H9 (cell line): ENCODE measurements around the gene CYP2F1. TPM values are rescaled to one million over a fixed set of nuclear protein-coding genes. Genes with fewer than 3 reads are reported as not detected.

Experiments used
- DNase-seq: peaks from one replicate; pipeline ENCODE4 v3.0.0-alpha.2; 2017
- H2AFZ ChIP-seq: one replicate; pipeline ENCODE4 v1.6.1; 2013; ENCODE audit warnings: mild to moderate bottlenecking, low read length, control low read depth, moderate library complexity
- H2AK5ac ChIP-seq: 2 replicates; pipeline ENCODE4 v1.6.1; 2013; ENCODE audit warnings: low read length, control low read depth, mixed read lengths; ENCODE audit not compliant: insufficient read length
- H2BK120ac ChIP-seq: one replicate; pipeline ENCODE4 v1.6.1; 2013; ENCODE audit warnings: low read depth, mild to moderate bottlenecking, low read length, control low read depth, inconsistent platforms; ENCODE audit not compliant: poor library complexity, severe bottlenecking
- H2BK12ac ChIP-seq: 2 replicates; pipeline ENCODE4 v1.6.1; 2013; ENCODE audit warnings: low read length, control low read depth, mixed read lengths, low read depth; ENCODE audit not compliant: insufficient read length
- H2BK15ac ChIP-seq: 2 replicates; pipeline ENCODE4 v1.6.1; 2013; ENCODE audit warnings: low read depth, low read length, control low read depth
- H2BK20ac ChIP-seq: one replicate; pipeline ENCODE4 v1.6.1; 2013; ENCODE audit warnings: low read depth, mild to moderate bottlenecking, low read length, control low read depth, inconsistent platforms; ENCODE audit not compliant: poor library complexity, severe bottlenecking
- H2BK5ac ChIP-seq: 2 replicates; pipeline ENCODE4 v1.6.1; 2013; ENCODE audit warnings: low read length, control low read depth, mixed read lengths; ENCODE audit not compliant: insufficient read length
- H3K14ac ChIP-seq: 2 replicates; pipeline ENCODE4 v1.6.1; 2013; ENCODE audit warnings: low read length, control low read depth; ENCODE audit not compliant: insufficient read depth
- H3K18ac ChIP-seq: 2 replicates; pipeline ENCODE4 v1.6.1; 2013; ENCODE audit warnings: low read depth, mild to moderate bottlenecking, mixed read lengths, low read length, control low read depth; ENCODE audit not compliant: insufficient read length
- H3K23ac ChIP-seq: 2 replicates; pipeline ENCODE4 v1.6.1; 2013; ENCODE audit warnings: low read length, control low read depth, mixed read lengths, low read depth; ENCODE audit not compliant: insufficient read length
- H3K23me2 ChIP-seq: 2 replicates; pipeline ENCODE4 v1.6.1; 2013; ENCODE audit warnings: low read depth, mild to moderate bottlenecking, mixed read lengths, low read length, control low read depth; ENCODE audit not compliant: insufficient read length, poor library complexity, severe bottlenecking
- H3K27ac ChIP-seq: 2 replicates; pipeline ENCODE4 v1.5.1; 2013; ENCODE audit warnings: low read length, control low read depth, mixed read lengths, low read depth; ENCODE audit not compliant: insufficient read length
- H3K27me3 ChIP-seq: 2 replicates; pipeline ENCODE4 v1.6.1; 2013; ENCODE audit warnings: low read length, control low read depth, inconsistent platforms; ENCODE audit not compliant: insufficient read depth
- H3K4ac ChIP-seq: 2 replicates; pipeline ENCODE4 v1.6.1; 2013; ENCODE audit warnings: low read depth, mild to moderate bottlenecking, control low read depth, inconsistent platforms, low read length, moderate library complexity
- H3K4me1 ChIP-seq: 2 replicates; pipeline ENCODE4 v1.6.1; 2013; ENCODE audit warnings: low read length, control low read depth, inconsistent platforms; ENCODE audit not compliant: insufficient read depth
- H3K4me2 ChIP-seq: 2 replicates; pipeline ENCODE4 v1.6.1; 2013; ENCODE audit warnings: low read length, control low read depth, mixed read lengths; ENCODE audit not compliant: insufficient read length, insufficient read depth
- H3K56ac ChIP-seq: 2 replicates; pipeline ENCODE4 v1.6.1; 2013; ENCODE audit warnings: low read depth, mild to moderate bottlenecking, mixed read lengths, low read length, control low read depth; ENCODE audit not compliant: insufficient read length
- H3K79me1 ChIP-seq: 2 replicates; pipeline ENCODE4 v1.6.1; 2013; ENCODE audit warnings: low read depth, mild to moderate bottlenecking, moderate library complexity, low read length, control low read depth, inconsistent platforms; ENCODE audit not compliant: insufficient read depth, poor library complexity, severe bottlenecking
- H3K79me2 ChIP-seq: 2 replicates; pipeline ENCODE4 v1.6.1; 2013; ENCODE audit warnings: low read length, control low read depth, inconsistent platforms; ENCODE audit not compliant: insufficient read depth
- H3K9ac ChIP-seq: 2 replicates; pipeline ENCODE4 v1.6.1; 2013; ENCODE audit warnings: low read length, control low read depth, mixed read lengths; ENCODE audit not compliant: insufficient read length; ENCODE audit errors: extremely low read depth
- H3K9me3 ChIP-seq: one replicate; pipeline ENCODE4 v1.6.1; 2013; ENCODE audit warnings: low read depth, low read length, inconsistent platforms; ENCODE audit not compliant: control insufficient read depth
- H3T11ph ChIP-seq: one replicate; pipeline ENCODE4 v1.6.1; 2013; ENCODE audit warnings: mild to moderate bottlenecking, low read length, control low read depth, inconsistent platforms
- H4K20me1 ChIP-seq: one replicate; pipeline ENCODE4 v1.6.1; 2013; ENCODE audit not compliant: control insufficient read depth, insufficient read length, insufficient read depth
- H4K5ac ChIP-seq: 2 replicates; pipeline ENCODE4 v1.6.1; 2013; ENCODE audit warnings: low read depth, mild to moderate bottlenecking, mixed read lengths, low read length, control low read depth; ENCODE audit not compliant: insufficient read length
- H4K8ac ChIP-seq: replicated peaks from 2 replicates; pipeline ENCODE4 v1.6.1; 2013; ENCODE audit warnings: low read length, control low read depth, mixed read lengths, low read depth; ENCODE audit not compliant: insufficient read length
- H4K91ac ChIP-seq: 2 replicates; pipeline ENCODE4 v1.6.1; 2013; ENCODE audit warnings: low read depth, mild to moderate bottlenecking, moderate library complexity, mixed read lengths, low read length, control low read depth; ENCODE audit not compliant: insufficient read length
- H3K27ac Mint-ChIP-seq, 3 experiments: 2 replicates in 2 of 3; 3 replicates in 1 of 3; pipeline ENCODE4 v1.8.0; 2020 to 2021; ENCODE audit warnings: mixed read lengths in 3 of 3, mild to moderate bottlenecking in 1 of 3, moderate library complexity in 1 of 3
- H3K27me3 Mint-ChIP-seq: 2 replicates; pipeline ENCODE4 v1.8.0; 2021; ENCODE audit warnings: low read depth, mild to moderate bottlenecking, moderate library complexity, mixed read lengths
- H3K36me3 Mint-ChIP-seq, 3 experiments: 2 replicates in 2 of 3; 3 replicates in 1 of 3; pipeline ENCODE4 v1.8.0; 2020 to 2021; ENCODE audit warnings: low read depth in 3 of 3, mixed read lengths in 3 of 3; ENCODE audit not compliant: insufficient read depth in 1 of 3
- H3K4me1 Mint-ChIP-seq, 2 experiments: 2 replicates each; pipeline ENCODE4 v1.8.0; 2020; ENCODE audit warnings: mixed read lengths in 2 of 2
- H3K4me3 Mint-ChIP-seq, 2 experiments: 2 replicates in 1 of 2; 3 replicates in 1 of 2; pipeline ENCODE4 v1.8.0; 2020 to 2021; ENCODE audit warnings: mild to moderate bottlenecking in 2 of 2, mixed read lengths in 2 of 2, moderate library complexity in 1 of 2
- H3K9me3 Mint-ChIP-seq, 2 experiments: 2 replicates in 1 of 2; 3 replicates in 1 of 2; pipeline ENCODE4 v1.8.0; 2020; ENCODE audit warnings: mild to moderate bottlenecking in 2 of 2, mixed read lengths in 2 of 2, moderate library complexity in 1 of 2
- CTCF ChIP-seq: fragments of 200-600 bp; sonication (generic); conservative IDR thresholded peaks from 3 replicates; pipeline ENCODE4 v1.8.0; 2021; ENCODE audit warnings: antibody characterized with exemption, mild to moderate bottlenecking
- whole genome bisulfite sequencing: extraction: QIAGEN DNeasy Blood & Tissue Kit; methylation state at CpG from one replicate; pipeline ENCODE4 v1.1.7; 2013; ENCODE audit warnings: missing lambda C conversion rate, low lambda C conversion rate, mixed read lengths; ENCODE audit not compliant: insufficient read length; ENCODE audit errors: extremely low coverage; 5-methylcytosine and 5-hydroxymethylcytosine counted together
- total RNA-seq: library from RNA; stranded (reverse); gene quantifications from 2 replicates; pipeline ENCODE4 v1.2.1, GENCODE V29; 2021

Gene CYP2F1
- total RNA-seq, 1 experiment from 2014 or later = 0.63 TPM

GRCh38 chr19:41156207-41156606 is 42.0 kb downstream of the CYP2F1 start:
- Histone ChIP-seq H4K20me1 (no peaks in the 10 kb centered on the region), H4K8ac (no peak overlapping the region), H4K91ac (no peak overlapping the region), H3T11ph (no peak overlapping the region), H2BK120ac (no peak overlapping the region), H2BK12ac (no peak overlapping the region), H3K4me1 (peaks cover 4% of the 10 kb centered on the region; the same call in 1 of the 2 replicates), H3K23me2 (no peaks in the 10 kb centered on the region), H3K4ac (no peak overlapping the region), H3K56ac (no peak overlapping the region), H3K27me3 (no peaks in the 10 kb centered on the region), H2BK20ac (no peak overlapping the region), H3K79me2 (no peaks in the 10 kb centered on the region), H2AK5ac (no peak overlapping the region), H3K79me1 (no peaks in the 10 kb centered on the region), H2BK5ac (no peak overlapping the region), H2AFZ (no peak overlapping the region), H2BK15ac (no peak overlapping the region), H3K27ac (no peak overlapping the region), H3K18ac (no peak overlapping the region), H3K9ac (no peak overlapping the region), H4K5ac (no peak overlapping the region), H3K9me3 (peaks cover 6% of the 10 kb centered on the region), H3K4me2 (no peak overlapping the region), H3K23ac (no peak overlapping the region), H3K14ac (no peak overlapping the region)
- WGBS = no CpG with 5 or more reads among the region's 2 CpGs
- Mint-ChIP-seq H3K27ac (no peak overlapping the region), H3K4me1 (peaks cover 4 to 6% of the 10 kb centered on the region in 2 experiments), H3K4me3 (no peak overlapping the region), H3K9me3 (peaks cover 14 to 17% of the 10 kb centered on the region in 2 experiments; a peak in 4 of 5 replicates), H3K36me3 (peaks cover 4 to 8% (median 5%) of the 10 kb centered on the region in 3 experiments; a peak in 6 of 7 replicates), H3K27me3 (no peaks in the 10 kb centered on the region)
- peak; percentile 29; the same call in 2 of the 3 replicates for TF ChIP-seq CTCF
- DNase-seq = no peak
